RWPE2 (cell line): ENCODE data around the gene RIMKLA.
A peak's percentile ranks its signal among the peaks of the same experiment; 100 is the strongest.

ENCODE experiments used
- ATAC-seq: fragments of 200-7000 bp; cut with Tn5 transposase; 3 replicates; pipeline ENCODE4 v1.9.1; 2021; ENCODE audit warnings: low read depth
- DNase-seq: peaks from one replicate; pipeline ENCODE4 v3.0.0-alpha.2; 2020; ENCODE audit warnings: low spot score
- H3K27ac ChIP-seq: fragments of 450-650 bp; 2 replicates; pipeline ENCODE4 v1.5.1; 2017; ENCODE audit warnings: mild to moderate bottlenecking; ENCODE audit not compliant: poor library complexity, severe bottlenecking
- H3K27me3 ChIP-seq: fragments of 250-450 bp; sonication (Bioruptor Pico); 2 replicates; pipeline ENCODE4 v1.5.1; 2021; ENCODE audit warnings: mild to moderate bottlenecking, moderate library complexity; ENCODE audit not compliant: insufficient read depth, poor library complexity, severe bottlenecking
- H3K36me3 ChIP-seq: fragments of 250-450 bp; sonication (Bioruptor Pico); 2 replicates; pipeline ENCODE4 v1.5.1; 2020; ENCODE audit warnings: low read depth, mild to moderate bottlenecking, moderate library complexity
- H3K4me1 ChIP-seq: fragments of 250-450 bp; sonication (Bioruptor Pico); 2 replicates; pipeline ENCODE4 v1.5.1; 2021; ENCODE audit warnings: mild to moderate bottlenecking, moderate library complexity; ENCODE audit not compliant: insufficient read depth, poor library complexity, severe bottlenecking
- H3K4me3 ChIP-seq: fragments of 250-450 bp; sonication (Bioruptor Pico); 2 replicates; pipeline ENCODE4 v1.5.1; 2021; ENCODE audit warnings: mild to moderate bottlenecking, moderate library complexity; ENCODE audit not compliant: severe bottlenecking
- H3K9me3 ChIP-seq: fragments of 250-450 bp; sonication (Bioruptor Pico); 2 replicates; pipeline ENCODE4 v1.5.1; 2021; ENCODE audit warnings: mild to moderate bottlenecking, moderate library complexity; ENCODE audit not compliant: severe bottlenecking
- TF ChIP-seq, protein P1 (sequence below): fragments of 450-650 bp; IDR thresholded peaks from one replicate; pipeline ENCODE4 v1.5.1; 2017; ENCODE audit warnings: mild to moderate bottlenecking, moderate library complexity; ENCODE audit not compliant: poor library complexity, severe bottlenecking

RIMKLA gene, protein sequence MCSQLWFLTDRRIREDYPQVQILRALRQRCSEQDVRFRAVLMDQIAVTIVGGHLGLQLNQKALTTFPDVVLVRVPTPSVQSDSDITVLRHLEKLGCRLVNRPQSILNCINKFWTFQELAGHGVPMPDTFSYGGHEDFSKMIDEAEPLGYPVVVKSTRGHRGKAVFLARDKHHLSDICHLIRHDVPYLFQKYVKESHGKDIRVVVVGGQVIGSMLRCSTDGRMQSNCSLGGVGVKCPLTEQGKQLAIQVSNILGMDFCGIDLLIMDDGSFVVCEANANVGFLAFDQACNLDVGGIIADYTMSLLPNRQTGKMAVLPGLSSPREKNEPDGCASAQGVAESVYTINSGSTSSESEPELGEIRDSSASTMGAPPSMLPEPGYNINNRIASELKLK

DNA sequence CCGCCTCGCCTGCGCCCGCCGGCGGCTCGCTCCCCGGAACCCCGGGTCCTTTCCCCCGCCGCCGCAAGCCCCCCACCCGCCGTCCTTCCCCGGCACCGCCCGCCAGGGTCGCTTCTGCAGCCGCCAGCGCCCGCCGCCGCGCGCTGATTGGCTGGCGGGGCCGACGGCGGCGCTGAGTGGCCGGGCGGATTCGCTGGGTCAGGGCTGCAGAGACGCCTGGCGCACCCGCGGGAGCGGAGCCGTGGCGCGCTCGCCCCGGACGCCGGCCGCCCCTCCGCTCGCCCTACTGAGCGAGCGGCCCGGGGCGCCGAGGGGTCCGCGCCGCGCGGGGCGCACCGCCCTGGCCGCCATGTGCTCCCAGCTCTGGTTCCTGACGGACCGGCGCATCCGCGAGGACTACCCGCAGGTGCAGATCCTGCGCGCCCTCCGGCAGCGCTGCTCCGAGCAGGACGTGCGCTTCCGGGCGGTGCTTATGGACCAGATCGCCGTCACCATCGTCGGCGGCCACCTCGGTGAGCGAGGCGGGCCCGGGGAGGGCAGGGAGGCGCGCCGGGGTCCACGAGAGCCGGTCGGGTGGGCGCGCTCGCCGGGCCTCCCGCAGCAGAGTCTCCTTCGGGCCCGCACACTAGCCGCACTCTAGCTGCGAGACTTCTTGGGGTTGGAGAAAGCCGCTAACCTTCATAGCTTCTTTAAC lies at the start of gene RIMKLA:
Gene RIMKLA (plus strand): TSS at position 207 of the 694 bp plus-strand sequence. CDS start 143 bp downstream, at position 350.
- Histone ChIP-seq H3K9me3 (no peaks in the 10 kb centered on the region), H3K27me3 (peaks cover 24% of the 10 kb centered on the region), H3K27ac (no peak within 1 kb of the TSS), H3K36me3 (no peaks in the 10 kb centered on the region), H3K4me1 (no peaks in the 10 kb centered on the region), H3K4me3 (peak within 1 kb of the TSS; percentile 49)
- peak; percentile 84 for ATAC-seq
- TF ChIP-seq, protein P1, sequence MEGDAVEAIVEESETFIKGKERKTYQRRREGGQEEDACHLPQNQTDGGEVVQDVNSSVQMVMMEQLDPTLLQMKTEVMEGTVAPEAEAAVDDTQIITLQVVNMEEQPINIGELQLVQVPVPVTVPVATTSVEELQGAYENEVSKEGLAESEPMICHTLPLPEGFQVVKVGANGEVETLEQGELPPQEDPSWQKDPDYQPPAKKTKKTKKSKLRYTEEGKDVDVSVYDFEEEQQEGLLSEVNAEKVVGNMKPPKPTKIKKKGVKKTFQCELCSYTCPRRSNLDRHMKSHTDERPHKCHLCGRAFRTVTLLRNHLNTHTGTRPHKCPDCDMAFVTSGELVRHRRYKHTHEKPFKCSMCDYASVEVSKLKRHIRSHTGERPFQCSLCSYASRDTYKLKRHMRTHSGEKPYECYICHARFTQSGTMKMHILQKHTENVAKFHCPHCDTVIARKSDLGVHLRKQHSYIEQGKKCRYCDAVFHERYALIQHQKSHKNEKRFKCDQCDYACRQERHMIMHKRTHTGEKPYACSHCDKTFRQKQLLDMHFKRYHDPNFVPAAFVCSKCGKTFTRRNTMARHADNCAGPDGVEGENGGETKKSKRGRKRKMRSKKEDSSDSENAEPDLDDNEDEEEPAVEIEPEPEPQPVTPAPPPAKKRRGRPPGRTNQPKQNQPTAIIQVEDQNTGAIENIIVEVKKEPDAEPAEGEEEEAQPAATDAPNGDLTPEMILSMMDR, result no peak
- no peak for DNase-seq

DNA sequence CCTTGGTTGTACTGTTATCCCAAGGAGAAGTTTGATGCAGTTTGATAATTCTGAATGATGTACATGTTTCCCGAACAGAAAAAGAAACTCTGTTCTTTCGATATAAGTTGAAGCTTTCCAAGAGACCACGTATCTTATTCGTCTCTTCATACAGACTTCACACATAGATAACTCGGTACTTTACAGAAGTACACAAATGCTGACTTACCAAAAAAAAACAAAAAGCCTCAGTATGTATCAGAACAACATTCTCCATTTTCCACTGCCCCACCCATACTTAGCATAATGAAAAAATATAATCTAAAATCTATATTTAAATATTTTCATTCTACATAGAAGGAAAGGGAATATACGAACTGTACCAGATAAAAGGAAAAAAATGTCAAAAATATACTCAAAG lies 47.7 kb upstream of the RIMKLA start:
- Histone ChIP-seq H3K4me1 (peaks cover 18% of the 10 kb centered on the region), H3K27ac (no peak overlapping the region)

DNA sequence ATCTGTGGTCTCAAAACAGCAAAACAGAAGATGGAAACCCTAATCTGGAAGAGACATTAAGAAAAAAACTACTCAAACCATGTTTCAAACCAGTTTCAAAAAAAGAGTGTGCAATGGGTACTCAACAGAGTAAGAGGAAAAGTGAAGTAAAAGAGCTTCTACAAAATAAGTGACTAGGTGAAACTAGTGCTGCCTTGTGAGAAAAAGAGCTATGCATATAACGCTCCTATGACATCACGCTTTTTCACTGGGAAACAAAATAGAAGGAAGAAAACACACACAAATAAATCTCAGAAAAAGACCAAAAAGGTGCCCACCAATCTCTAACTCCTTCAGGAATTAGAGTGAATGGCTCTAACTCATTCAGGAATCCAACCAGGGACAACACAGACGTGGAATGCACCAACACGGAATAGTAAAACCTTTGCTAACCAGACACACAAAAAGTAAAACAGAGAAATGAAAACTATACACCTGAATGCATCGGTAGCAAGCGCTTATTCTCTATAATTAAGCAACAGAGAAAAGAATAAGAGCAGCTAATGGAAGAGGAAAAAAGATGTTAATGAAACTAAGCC lies 46.8 kb upstream of the RIMKLA start:
- no peaks in the 10 kb centered on the region for H3K27me3 ChIP-seq
- H3K27ac ChIP-seq, result peak overlapping the region; percentile 86
- peak overlapping the region; percentile 85 for H3K4me3 ChIP-seq
- TF ChIP-seq, protein P1, result no peak
- ATAC-seq, result no peak
- H3K9me3 ChIP-seq, result no peaks in the 10 kb centered on the region
- DNase-seq, result no peak
- H3K4me1 ChIP-seq, result peaks cover 18% of the 10 kb centered on the region
- no peaks in the 10 kb centered on the region for H3K36me3 ChIP-seq

More for the DNA sequence above, 47.7 kb upstream of the RIMKLA start:
- Histone ChIP-seq H3K36me3 (no peaks in the 10 kb centered on the region), H3K9me3 (no peaks in the 10 kb centered on the region), H3K27me3 (no peaks in the 10 kb centered on the region), H3K4me3 (no peak overlapping the region)
- ATAC-seq (no peak), DNase-seq (no peak)
- TF ChIP-seq, protein P1, result no peak

DNA sequence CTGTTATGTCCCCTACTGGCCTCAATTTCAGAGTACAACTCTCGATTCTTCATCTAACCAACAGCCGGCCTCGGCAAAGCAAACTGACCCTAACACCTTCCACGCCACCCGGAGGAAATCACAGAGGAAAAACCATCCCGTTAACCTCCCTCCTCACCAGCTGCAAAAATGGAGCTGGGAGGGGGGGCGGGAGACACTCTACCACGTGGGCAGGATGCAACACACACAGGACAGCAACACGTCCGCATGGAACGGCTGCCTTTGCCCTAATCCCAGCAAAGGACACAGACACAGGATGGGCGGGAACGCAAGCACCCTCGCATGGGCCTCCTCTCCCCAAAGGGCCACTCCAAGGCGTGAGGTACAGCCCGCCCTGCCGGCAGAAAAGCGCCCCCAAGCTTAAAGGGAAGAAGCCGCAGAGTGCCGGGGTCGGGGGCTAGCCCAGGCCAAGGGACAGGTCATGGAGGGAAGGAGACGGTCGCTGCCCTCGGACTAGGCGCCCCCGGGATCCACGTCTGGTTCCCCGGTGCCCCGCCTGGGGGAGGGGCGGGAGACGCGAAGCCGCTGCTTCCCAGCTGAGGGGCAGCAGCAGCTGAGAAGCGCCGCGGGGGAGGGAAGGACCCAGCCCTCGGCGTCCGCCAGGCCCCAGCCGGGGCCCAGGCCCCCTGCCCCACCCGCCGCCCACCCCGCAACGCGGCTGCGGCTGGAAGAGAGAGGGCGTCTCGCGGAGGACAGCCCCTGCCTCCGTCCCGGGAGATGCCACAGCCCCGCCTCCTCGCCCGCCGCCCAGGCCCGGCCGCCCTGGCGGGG lies 46.1 kb upstream of the RIMKLA start:
- DNase-seq (peak; percentile 71), ATAC-seq (peak; percentile 59)
- Histone ChIP-seq H3K27me3 (no peaks in the 10 kb centered on the region), H3K9me3 (no peaks in the 10 kb centered on the region), H3K4me3 (peak overlapping the region; percentile 85), H3K27ac (peak overlapping the region; percentile 86), H3K4me1 (peaks cover 21% of the 10 kb centered on the region), H3K36me3 (no peaks in the 10 kb centered on the region)
- TF ChIP-seq, protein P1, result no peak
